WERI-Rb-1 (cell line): ENCODE measurements around the gene PITPNC1.

Source experiments
- DNase-seq: peaks from one replicate; pipeline ENCODE4 v3.0.0-alpha.2; 2020
- H3K27ac ChIP-seq: fragments of 250-450 bp; sonication (Bioruptor Pico); 2 replicates; pipeline ENCODE4 v1.5.1; 2020; ENCODE audit warnings: mild to moderate bottlenecking, moderate library complexity
- H3K27me3 ChIP-seq: fragments of 250-450 bp; sonication (Bioruptor Pico); 2 replicates; pipeline ENCODE4 v1.5.1; 2021; ENCODE audit warnings: mild to moderate bottlenecking, low read depth, moderate library complexity; ENCODE audit not compliant: insufficient read depth, severe bottlenecking
- H3K36me3 ChIP-seq: fragments of 250-450 bp; sonication (Bioruptor Pico); 2 replicates; pipeline ENCODE4 v1.5.1; 2020; ENCODE audit warnings: mild to moderate bottlenecking, moderate library complexity
- H3K4me3 ChIP-seq: 2 replicates; pipeline ENCODE4 v1.5.1; 2011; ENCODE audit warnings: low read depth, mild to moderate bottlenecking, control low read depth, low read length
- H3K9me3 ChIP-seq: fragments of 250-450 bp; sonication (Bioruptor Pico); 2 replicates; pipeline ENCODE4 v1.5.1; 2021; ENCODE audit warnings: mild to moderate bottlenecking, moderate library complexity; ENCODE audit not compliant: severe bottlenecking
- CTCF ChIP-seq: IDR thresholded peaks from 2 replicates; pipeline ENCODE4 v1.5.1; 2011; ENCODE audit warnings: low read depth, mild to moderate bottlenecking, control low read depth, inconsistent platforms, low read length

The PITPNC1 gene

DNA sequence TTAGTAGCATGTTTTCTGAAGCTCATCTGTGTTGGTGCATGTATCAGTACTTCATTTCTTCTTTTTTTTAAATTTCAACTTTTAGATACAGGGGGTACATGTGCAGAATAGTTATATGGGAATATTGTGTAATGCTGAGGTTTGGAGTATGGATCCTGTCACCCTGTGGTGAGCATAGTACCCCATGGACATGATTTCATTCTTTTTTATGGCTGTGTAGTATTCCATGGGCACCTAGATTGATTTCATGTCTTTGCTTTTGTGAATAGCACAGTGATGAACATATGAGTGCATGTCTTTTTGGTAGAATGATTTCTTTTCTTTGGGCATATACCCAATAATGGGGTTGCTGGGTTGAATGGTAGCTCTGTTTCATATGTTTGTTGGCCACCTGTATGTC, 285.6 kb downstream of the PITPNC1 start:
- peaks cover 18% of the 10 kb centered on the region for H3K9me3 ChIP-seq
- no peak overlapping the region for H3K27ac ChIP-seq
- no peak overlapping the region for H3K4me3 ChIP-seq
- no peak for DNase-seq
- TF ChIP-seq CTCF = no peak
- no peaks in the 10 kb centered on the region for H3K36me3 ChIP-seq
- no peaks in the 10 kb centered on the region for H3K27me3 ChIP-seq

DNA sequence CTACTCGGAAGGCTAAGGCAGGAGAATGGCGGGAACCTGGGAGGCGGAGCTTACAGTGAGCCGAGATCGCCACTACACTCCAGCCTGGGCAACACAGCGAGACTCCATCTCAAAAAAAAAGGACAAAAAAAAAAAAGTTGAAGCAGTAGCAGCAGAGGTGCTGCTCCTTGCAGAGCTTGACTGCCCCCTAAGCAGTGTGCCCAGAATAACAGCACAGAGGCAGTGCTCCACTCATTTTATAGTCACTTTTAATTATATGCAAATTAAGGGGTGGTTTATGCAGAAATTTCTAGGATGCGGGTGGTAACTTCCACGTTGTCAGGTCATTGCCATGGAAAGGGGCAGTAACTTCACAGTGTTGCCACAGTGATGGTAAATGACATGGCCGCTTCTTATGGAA, 286.4 kb downstream of the PITPNC1 start:
- Histone ChIP-seq H3K9me3 (peaks cover 13% of the 10 kb centered on the region), H3K27ac (no peak overlapping the region), H3K27me3 (no peaks in the 10 kb centered on the region), H3K4me3 (no peak overlapping the region), H3K36me3 (no peaks in the 10 kb centered on the region)
- DNase-seq = no peak
- peak; percentile 24; the same call in 1 of the 2 replicates for TF ChIP-seq CTCF

DNA sequence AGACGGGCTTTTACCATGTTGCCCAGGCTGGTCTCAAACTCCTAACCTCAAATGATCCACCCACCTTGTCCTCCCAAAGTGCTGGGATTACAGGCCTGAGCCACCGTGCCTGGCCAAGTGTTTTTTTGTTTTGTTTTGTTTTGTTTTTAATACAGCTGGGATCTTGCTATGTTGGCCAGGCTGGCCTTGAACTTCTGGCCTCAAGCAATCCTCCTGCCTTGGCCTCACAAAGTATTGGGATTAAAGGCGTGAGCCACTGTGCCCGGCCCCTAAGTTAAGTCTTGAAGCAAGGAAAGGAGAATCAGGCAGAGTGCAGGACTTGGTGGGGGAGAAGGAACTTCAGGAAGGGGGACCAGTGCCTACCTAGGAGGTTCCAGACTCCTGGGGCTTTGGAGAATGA, 288.9 kb downstream of the PITPNC1 start:
- H3K27me3 ChIP-seq = no peaks in the 10 kb centered on the region
- peak overlapping the region; percentile 70 for H3K27ac ChIP-seq
- peaks cover 3% of the 10 kb centered on the region for H3K9me3 ChIP-seq
- no peak overlapping the region for H3K4me3 ChIP-seq
- TF ChIP-seq CTCF = no peak
- no peaks in the 10 kb centered on the region for H3K36me3 ChIP-seq
- DNase-seq = no peak

- H3K9me3 ChIP-seq = peaks cover 3% of the 10 kb centered on the region
- H3K27ac ChIP-seq = peak overlapping the region; percentile 70
- H3K4me3 ChIP-seq = no peak overlapping the region
- H3K36me3 ChIP-seq = no peaks in the 10 kb centered on the region
- no peaks in the 10 kb centered on the region for H3K27me3 ChIP-seq
- no peak for TF ChIP-seq CTCF
- peak; percentile 80 for DNase-seq
Observed at GRCh38 chr17:67666710-67667109, 289.6 kb downstream of the PITPNC1 start.

DNA sequence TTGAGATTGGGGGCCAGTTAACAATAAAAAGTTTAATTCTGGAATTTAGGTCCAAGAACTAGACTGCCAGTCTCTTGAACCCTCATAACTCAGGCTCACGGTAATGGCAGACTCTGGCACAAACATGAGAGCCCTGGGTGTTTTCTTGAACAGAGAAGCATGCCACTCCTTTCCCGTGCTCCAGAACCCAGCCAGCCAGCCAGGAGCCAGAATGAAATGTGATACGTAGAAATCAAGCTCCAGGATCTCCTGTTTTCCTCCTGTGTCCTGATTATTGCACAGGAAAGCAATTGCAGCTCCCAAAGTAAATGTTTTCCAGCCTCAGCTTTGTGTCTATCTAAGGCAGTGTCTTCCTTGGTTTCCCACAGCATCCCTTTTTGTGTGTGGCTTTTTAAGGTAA, 294.4 kb downstream of the PITPNC1 start:
- peaks cover 3% of the 10 kb centered on the region for H3K9me3 ChIP-seq
- no peaks in the 10 kb centered on the region for H3K27me3 ChIP-seq
- H3K36me3 ChIP-seq = no peaks in the 10 kb centered on the region; the same call in 1 of the 2 replicates
- H3K27ac ChIP-seq = no peak overlapping the region; the same call in 1 of the 2 replicates
- no peak overlapping the region for H3K4me3 ChIP-seq
- DNase-seq = no peak
- no peak for TF ChIP-seq CTCF

DNA sequence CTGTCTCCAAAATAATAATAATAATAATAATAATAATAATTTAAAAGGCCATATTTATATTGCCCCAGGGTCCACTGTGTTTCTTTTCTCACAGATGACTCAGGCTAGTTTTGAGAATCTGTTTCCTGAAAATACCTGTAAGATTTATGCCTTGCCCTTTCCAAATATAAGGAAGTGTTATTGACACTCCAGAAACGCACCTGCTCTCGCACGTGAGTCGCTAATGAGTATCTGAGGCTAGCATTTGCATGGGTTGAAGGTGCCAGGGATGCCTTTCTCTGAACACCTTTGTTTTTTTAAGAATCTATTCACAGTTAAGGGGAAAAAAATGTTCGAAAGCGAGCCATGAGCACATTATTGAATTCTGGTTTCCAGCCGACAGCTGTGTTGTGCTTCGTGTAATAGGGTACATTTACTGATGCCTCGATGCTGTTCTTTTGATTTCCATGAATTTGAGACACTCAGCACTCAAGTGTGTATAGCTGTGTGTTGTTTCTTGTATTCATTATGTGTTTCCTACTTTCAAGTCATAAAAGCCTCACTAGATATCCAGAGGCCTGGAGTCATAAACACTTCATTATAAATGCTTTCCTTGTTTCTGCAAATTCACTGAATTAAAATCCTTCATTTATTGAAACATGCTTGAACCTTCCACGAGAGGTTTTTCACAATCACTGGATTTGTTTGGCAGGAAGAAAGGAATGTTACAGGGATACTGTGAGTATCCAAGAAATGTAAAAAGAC, 295.7 kb downstream of the PITPNC1 start:
- DNase-seq = no peak
- Histone ChIP-seq H3K27me3 (no peaks in the 10 kb centered on the region), H3K36me3 (no peaks in the 10 kb centered on the region; the same call in 1 of the 2 replicates), H3K27ac (no peak overlapping the region), H3K9me3 (peaks cover 3% of the 10 kb centered on the region), H3K4me3 (no peak overlapping the region)
- no peak for TF ChIP-seq CTCF
